Heart right ventricle (tissue), 16 donors: ENCODE data around the gene HIGD1B. TPM values are rescaled to one million over a fixed set of nuclear protein-coding genes. Genes with fewer than 3 reads are reported as not detected.

Experiments
- ATAC-seq, 8 donors: fragments of 200-7000 bp; cut with Tn5 transposase; one replicate each; pipeline ENCODE4 v1.9.1; 2020; ENCODE audit warnings: mild to moderate bottlenecking in 8 of 8, moderate library complexity in 8 of 8, moderate number of reproducible peaks in 1 of 8
- DNase-seq, 2 donors: peaks; one replicate each; pipeline ENCODE4 v3.0.0-alpha.2; 2020
- H3K27ac ChIP-seq, 10 donors: fragments of 200-600 bp; sonication (generic) in 2 of 10; one replicate each; pipeline versions ENCODE4 v1.5.0 to v1.8.0; 2020 to 2022; ENCODE audit warnings: mild to moderate bottlenecking in 3 of 10
- H3K27me3 ChIP-seq, 7 donors: fragments of 200-600 bp; one replicate each; pipeline ENCODE4 v1.8.0; 2021 to 2022; ENCODE audit warnings: mild to moderate bottlenecking in 2 of 7
- H3K36me3 ChIP-seq, 9 donors: fragments of 200-600 bp; sonication (generic) in 1 of 9; one replicate each; pipeline versions ENCODE4 v1.5.0 to v1.8.0; 2020 to 2022; ENCODE audit warnings: mild to moderate bottlenecking in 2 of 9
- H3K4me1 ChIP-seq, 9 donors: fragments of 200-600 bp; sonication (generic) in 1 of 9; one replicate each; pipeline versions ENCODE4 v1.5.0 to v1.8.0; 2020 to 2022; ENCODE audit warnings: mild to moderate bottlenecking in 4 of 9
- H3K4me3 ChIP-seq, 10 donors: fragments of 200-600 bp; sonication (generic) in 2 of 10; one replicate each; pipeline versions ENCODE4 v1.5.0 to v1.8.0; 2020 to 2022; ENCODE audit warnings: mild to moderate bottlenecking in 7 of 10, moderate library complexity in 2 of 10
- H3K9me3 ChIP-seq, 11 donors: fragments of 200-600 bp in 10 of 11; sonication (generic) in 2 of 11; one replicate each; pipeline versions ENCODE4 v1.5.0 to v1.8.0; 2013 to 2022; ENCODE audit warnings: mild to moderate bottlenecking in 2 of 11, control low read depth in 1 of 11, moderate library complexity in 1 of 11
- CTCF ChIP-seq, 9 donors: fragments of 200-600 bp; sonication (generic) in 2 of 9; IDR thresholded peaks; one replicate each; pipeline versions ENCODE4 v1.5.0 to v1.8.0; 2021 to 2022; ENCODE audit warnings: antibody characterized with exemption in 9 of 9, mild to moderate bottlenecking in 5 of 9, moderate library complexity in 1 of 9
- WGBS, 2 donors: extraction: QIAGEN DNeasy Blood & Tissue Kit; methylation state at CpG; one replicate each; pipeline ENCODE4 v1.1.7; 2013; ENCODE audit warnings: inconsistent platforms in 1 of 2; 5-methylcytosine and 5-hydroxymethylcytosine counted together
- intact Hi-C, 10 donors: fragments of 100-400 bp; cut with DNase I; formaldehyde crosslinking; loops; one replicate each; pipeline versions ENCODE4 v1.11.1 to v1.14.2; 2022
- polyA plus RNA-seq, 2 donors: library from polyadenylated mRNA; stranded (reverse); fragments of 200-250 nt; gene quantifications; one replicate each; pipeline ENCODE4 v1.2.3, GENCODE V29; 2013
- total RNA-seq, 10 donors: library from RNA; stranded (reverse); fragmentation: NEBNext Ultra II Directional in 3 of 10; extraction: Animal tissue kit (Norgen Biotek cat#: 25700) in 3 of 10; gene quantifications; one replicate each; pipeline versions ENCODE4 v1.2.1 to v1.2.4, GENCODE V29; 2021 to 2023
- donor health status: Arrhythmogenic right ventricular cardiomyopathy.
- donor health status: ischemic (EF 13 %, LVEDD 7.1; RV severe dilation, severe dysfunction).
- donor health status: healthy with polysubstance abuse.
- donor health status: DM: no; HTN: yes; CAD: no.
- donor health status: DM: no; HTN: no; CAD: no.
- donor health status: ischemic (EF 25% LVEDD 6.9; RV normal size, moderate dysfunction).
- donor health status: ischemic (EF 25% LVEDD 5.7; RV mildly dilated, moderate dysfunction).
- donor health status: healthy.
- donor health status: DM: yes; HTN: yes; CAD: no.
- donor health status: Ischemic cardiomyopathy.
- donor health status: ischemic (EF 35%, LVEDD 5.7; RV mildly dilated, moderate dysfunction).
- donor health status: nonischemic (EF 11% LVEDD 7.7; RV severe dilation, severe dysfunction).
- donor health status: DM: yes; HTN: yes; CAD: no.
- donor health status: PGD.
- donor health status: ischemic (EF 29% LVEDD 5.4; RV normal size, mild dysfunction).
- donor health status: nonischemic (EF 23%, LVEDD 6.1; RV moderate dilation, normal function).

The HIGD1B gene
- total and polyA plus RNA-seq, 12 donors = 4.7 to 61.9 (median 9.4) TPM

DNA sequence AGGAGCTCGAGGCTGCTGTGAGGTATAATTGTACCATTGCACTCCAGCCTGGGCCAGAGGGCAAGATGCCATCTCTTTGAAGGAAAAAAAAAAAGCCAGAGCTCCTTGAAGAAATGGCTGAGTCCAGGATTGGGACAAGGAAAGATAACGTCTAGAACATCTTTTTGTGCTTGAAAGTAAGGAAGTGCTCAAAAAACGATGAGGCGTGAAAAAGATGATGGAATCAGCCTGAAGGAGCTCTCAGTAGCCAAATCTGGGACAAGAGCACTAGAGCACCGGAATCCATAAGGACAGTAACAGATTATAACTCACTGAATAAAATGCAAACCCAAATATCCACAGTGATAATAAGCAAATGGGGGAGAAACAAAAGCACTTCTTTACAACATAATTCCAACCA, 29.4 kb downstream of the HIGD1B start:
- no peak overlapping the region for H3K4me3 ChIP-seq
- H3K4me1 ChIP-seq = peaks cover 0 to 13% (median 7%) of the 10 kb centered on the region in 9 donors
- H3K27me3 ChIP-seq = no peaks in the 10 kb centered on the region
- no peaks in the 10 kb centered on the region for H3K9me3 ChIP-seq
- TF ChIP-seq CTCF (IDR thresholded peaks at IDR 0.05) = no peak
- ATAC-seq (no peak), DNase-seq (no peak)
- WGBS, 2 donors = 89% methylated on average over 5 of the region's 5 CpGs
- intact Hi-C loops = no loop called here
- H3K27ac ChIP-seq = no peak overlapping the region
- peaks cover 0 to 100% (median 65%) of the 10 kb centered on the region in 9 donors for H3K36me3 ChIP-seq

DNA sequence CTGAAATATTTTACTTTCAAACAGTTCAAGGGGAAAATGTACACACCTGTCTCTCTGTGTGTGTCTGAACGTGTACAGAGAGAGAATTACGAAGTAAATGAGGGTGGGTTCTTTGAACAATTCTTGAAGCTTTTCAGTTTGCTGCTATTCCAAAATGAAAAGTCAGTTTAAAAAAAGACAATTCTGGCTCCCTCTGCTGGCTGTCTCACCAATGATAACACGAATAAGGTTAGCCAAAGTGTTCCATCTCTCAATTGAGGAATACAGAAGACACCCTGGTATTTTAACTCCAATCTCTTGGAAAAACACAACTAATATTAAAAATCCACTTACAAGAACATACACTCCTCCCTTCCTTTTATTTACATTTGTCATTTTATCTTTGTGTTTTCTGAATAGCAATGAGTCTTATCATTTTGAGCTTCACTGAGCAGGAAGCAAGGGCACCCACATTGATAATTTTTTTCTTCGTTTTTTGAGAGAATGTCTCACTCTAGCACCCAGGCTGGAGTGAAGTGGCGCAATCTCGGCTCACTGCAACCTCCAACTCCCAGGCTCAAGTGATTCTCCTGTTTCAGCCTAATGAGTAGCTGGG, 31.0 kb downstream of the HIGD1B start:
- Histone ChIP-seq H3K27me3 (no peaks in the 10 kb centered on the region), H3K4me3 (no peak overlapping the region), H3K9me3 (no peaks in the 10 kb centered on the region), H3K27ac (no peak overlapping the region), H3K36me3 (peaks cover 0 to 100% (median 71%) of the 10 kb centered on the region in 9 donors), H3K4me1 (no peaks in the 10 kb centered on the region)
- intact Hi-C loops = loop anchor here in 1 of 10 donors (1.0 kb wide), 1 partner anchor 104 kb away; no protein-coding TSS in a partner anchor
- WGBS, 2 donors = 56 to 58% methylated on average over 6 of the region's 6 CpGs
- ATAC-seq = peak in 1 of 8 donors; percentile 28
- TF ChIP-seq CTCF (IDR thresholded peaks at IDR 0.05) = peak; percentile 20 to 70 (median 65)
- peak in 1 of 2 donors; percentile 49 for DNase-seq

GRCh38 chr17:44879376-44879775, 31.7 kb downstream of the HIGD1B start:
- no peak for TF ChIP-seq CTCF (IDR thresholded peaks at IDR 0.05)

GRCh38 chr17:44880062-44880461, 32.4 kb downstream of the HIGD1B start:
- H3K9me3 ChIP-seq = no peaks in the 10 kb centered on the region
- DNase-seq (no peak), ATAC-seq (no peak)
- peaks cover 0 to 100% (median 76%) of the 10 kb centered on the region in 9 donors for H3K36me3 ChIP-seq
- no peak overlapping the region for H3K27ac ChIP-seq
- H3K4me1 ChIP-seq = no peaks in the 10 kb centered on the region
- TF ChIP-seq CTCF (IDR thresholded peaks at IDR 0.05) = no peak
- no peaks in the 10 kb centered on the region for H3K27me3 ChIP-seq
- 92 to 93% methylated on average over 2 of the region's 2 CpGs for WGBS, 2 donors
- intact Hi-C loops = no loop called here
- no peak overlapping the region for H3K4me3 ChIP-seq

More at GRCh38 chr17:44879376-44879775, 31.7 kb downstream of the HIGD1B start:
- Histone ChIP-seq H3K4me3 (no peak overlapping the region), H3K27me3 (no peaks in the 10 kb centered on the region), H3K4me1 (no peaks in the 10 kb centered on the region), H3K27ac (no peak overlapping the region), H3K36me3 (peaks cover 0 to 100% (median 76%) of the 10 kb centered on the region in 9 donors), H3K9me3 (no peaks in the 10 kb centered on the region)
- 89 to 98% methylated on average over 6 of the region's 6 CpGs for WGBS, 2 donors
- DNase-seq (no peak), ATAC-seq (no peak)
- intact Hi-C loops = no loop called here
